ENCODE data around the gene PWP2.
"Not testable (repeated sequence)": the region's sequence is repeated elsewhere in the genome, so short reads cannot be mapped to it uniquely, and the experiment has no call there.

The PWP2 gene

GRCh38 chr21:44163167-44163653 is 56.0 kb downstream of the PWP2 start:
- not testable (repeated sequence) for DNase-seq (ENCODE audit: low spot score)

- not testable (repeated sequence) for DNase-seq (ENCODE audit: low spot score)
Observed at GRCh38 chr21:44165933-44166332, 58.7 kb downstream of the PWP2 start.

- not testable (repeated sequence) for DNase-seq (ENCODE audit: low spot score)
Observed at GRCh38 chr21:44167527-44167926, 60.3 kb downstream of the PWP2 start.

GRCh38 chr21:44170326-44170725 is 63.1 kb downstream of the PWP2 start:
- not testable (repeated sequence) for DNase-seq (ENCODE audit: low spot score)

GRCh38 chr21:44170863-44171262 is 63.7 kb downstream of the PWP2 start:
- not testable (repeated sequence) for DNase-seq (ENCODE audit: low spot score)

GRCh38 chr21:44171962-44172572 is 64.9 kb downstream of the PWP2 start:
- DNase-seq (ENCODE audit: low spot score), result not testable (repeated sequence)

- not testable (repeated sequence) for DNase-seq (ENCODE audit: low spot score)
Observed at GRCh38 chr21:44172741-44173140, 65.5 kb downstream of the PWP2 start.

- DNase-seq (ENCODE audit: low spot score), result not testable (repeated sequence)
Observed at GRCh38 chr21:44175189-44175588, 68.0 kb downstream of the PWP2 start.

GRCh38 chr21:44176127-44176526 is 68.9 kb downstream of the PWP2 start:
- DNase-seq (ENCODE audit: low spot score), result not testable (repeated sequence)

All from HuH-7.5 (cell line).